ENCODE measurements around the gene DPYSL3.
"Not testable (repeated sequence)": the region's sequence is repeated elsewhere in the genome, so short reads cannot be mapped to it uniquely, and the experiment has no call there.

Gene DPYSL3

GRCh38 chr5:147509710-147510651, at the start of gene DPYSL3:
DPYSL3 (minus strand) TSS chr5:147510068; CDS start chr5:147509858, 210 bp downstream.
- no peak for DNase-seq

DNA sequence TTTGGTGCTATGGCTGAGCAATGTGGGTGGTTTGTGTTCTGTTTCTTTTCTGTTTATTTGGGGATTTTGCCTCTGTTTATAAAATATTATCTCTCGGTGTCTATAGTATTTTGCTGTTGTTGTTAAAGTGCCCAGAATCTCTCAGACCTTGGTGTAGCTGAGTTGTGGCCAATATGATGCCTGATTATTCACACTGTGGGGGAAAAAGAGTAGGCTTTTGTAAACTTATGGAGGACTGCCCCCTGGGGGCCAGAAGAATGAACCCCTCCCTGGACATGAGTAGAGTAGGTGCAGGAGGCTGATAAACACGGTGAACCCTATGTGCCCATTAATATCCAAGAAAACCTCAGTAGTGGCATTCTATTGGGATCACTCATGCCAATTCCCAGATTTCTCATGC, 49.0 kb upstream of the DPYSL3 start:
- no peak for DNase-seq

GRCh38 chr5:147557876-147558745, 48.2 kb upstream of the DPYSL3 start:
- DNase-seq = no peak

GRCh38 chr5:147555176-147555575, 45.3 kb upstream of the DPYSL3 start:
- DNase-seq = no peak

GRCh38 chr5:147554261-147554817, 44.5 kb upstream of the DPYSL3 start:
- DNase-seq = no peak

GRCh38 chr5:147553817-147554216, 43.9 kb upstream of the DPYSL3 start:
- DNase-seq = not testable (repeated sequence)

GRCh38 chr5:147552897-147553296, 43.0 kb upstream of the DPYSL3 start:
- no peak for DNase-seq

GRCh38 chr5:147551677-147552076, 41.8 kb upstream of the DPYSL3 start:
- no peak for DNase-seq

GRCh38 chr5:147547730-147548129, 37.9 kb upstream of the DPYSL3 start:
- no peak for DNase-seq

- no peak for DNase-seq
Observed at GRCh38 chr5:147544556-147544955, 34.7 kb upstream of the DPYSL3 start.

- DNase-seq = no peak
Observed at GRCh38 chr5:147539053-147539452, 29.2 kb upstream of the DPYSL3 start.

DNA sequence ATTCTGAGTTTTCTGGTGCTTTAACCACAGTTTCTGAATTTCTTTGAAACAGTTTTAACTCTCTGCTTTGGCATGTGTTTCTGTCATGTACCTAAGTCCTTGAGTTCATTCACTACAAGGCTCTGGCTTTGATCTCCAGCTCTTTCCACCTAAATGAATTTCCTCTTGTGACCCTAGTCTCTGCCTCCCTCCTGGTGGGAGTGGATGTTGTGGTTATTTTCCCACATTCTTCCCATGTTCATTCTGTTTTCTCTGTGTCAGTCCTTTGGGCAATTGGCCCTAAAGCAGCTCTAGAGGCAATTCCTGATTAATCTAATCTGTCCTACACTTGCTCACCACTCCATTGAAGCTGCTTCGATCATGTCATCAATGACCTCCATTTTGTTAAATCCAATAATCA, 28.4 kb upstream of the DPYSL3 start:
- DNase-seq = no peak

GRCh38 chr5:147534172-147534951, 24.5 kb upstream of the DPYSL3 start:
- DNase-seq = no peak

- no peak for DNase-seq
Observed at GRCh38 chr5:147532156-147532555, 22.3 kb upstream of the DPYSL3 start.

- DNase-seq = no peak
Observed at GRCh38 chr5:147530530-147531389, 20.9 kb upstream of the DPYSL3 start.

DNA sequence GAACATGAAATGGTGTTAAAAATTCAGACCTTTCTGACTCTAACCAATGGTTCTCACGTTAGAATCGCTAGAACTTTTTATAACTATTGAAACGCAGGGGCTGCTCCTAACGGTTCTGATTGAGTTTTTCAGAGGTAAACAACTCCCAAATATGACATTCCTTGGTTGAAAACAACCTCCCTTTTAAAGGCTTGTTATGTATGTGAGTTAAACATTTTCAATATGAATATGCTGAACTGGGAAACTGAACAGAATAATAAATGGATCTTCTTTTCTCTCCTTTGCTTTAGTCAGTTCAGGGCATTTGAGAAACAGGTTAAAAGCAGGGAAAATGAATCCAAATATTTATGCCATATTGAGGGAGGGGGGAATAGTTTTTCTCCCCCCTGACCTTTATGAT, 13.2 kb upstream of the DPYSL3 start:
- DNase-seq = no peak

DNA sequence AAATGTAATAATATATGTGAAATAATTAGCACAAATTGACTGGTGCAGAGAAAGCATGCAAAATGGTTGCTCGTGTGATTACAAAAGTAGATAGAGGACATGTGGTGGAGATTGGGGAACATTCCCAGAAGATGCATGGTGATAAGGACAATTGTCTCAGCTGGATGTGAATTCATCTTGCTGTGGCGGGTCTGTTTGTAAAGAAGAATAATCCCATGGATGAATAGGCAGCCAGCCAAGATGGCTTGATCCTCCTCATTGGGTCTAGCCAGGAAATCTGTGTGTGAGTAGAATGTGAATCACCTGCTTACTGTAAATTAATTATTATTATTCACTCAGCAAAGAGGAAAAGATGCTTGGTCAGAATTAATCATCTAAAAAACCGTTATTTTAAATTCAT, 12.6 kb upstream of the DPYSL3 start:
- DNase-seq = no peak

- DNase-seq = no peak
Observed at GRCh38 chr5:147520450-147520849, 10.6 kb upstream of the DPYSL3 start.

DNA sequence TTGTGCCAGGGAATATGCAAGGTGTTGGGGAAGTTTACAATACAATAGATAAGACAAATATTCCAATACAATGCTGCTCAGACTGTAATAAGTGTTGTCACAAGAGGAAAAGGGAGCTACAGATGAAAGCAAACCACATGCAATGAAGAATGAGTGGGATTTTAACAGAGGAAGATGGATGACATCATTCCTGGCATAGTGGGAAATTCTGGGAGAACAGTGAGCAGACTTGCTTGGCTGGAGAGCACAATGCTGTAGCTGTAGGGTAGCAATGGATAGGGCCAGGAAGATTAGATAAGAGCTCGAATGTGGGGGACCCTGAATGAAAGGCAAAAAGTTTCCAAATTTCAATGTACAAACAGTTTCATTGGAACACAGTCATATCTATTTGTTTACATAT, 9.5 kb upstream of the DPYSL3 start:
- DNase-seq = no peak

GRCh38 chr5:147517383-147517782, 7.5 kb upstream of the DPYSL3 start:
- no peak for DNase-seq

- no peak for DNase-seq
Observed at GRCh38 chr5:147515269-147515668, 5.4 kb upstream of the DPYSL3 start.

Data from stimulated activated CD4-positive, alpha-beta T cell treated with anti-CD3 and anti-CD28 coated beads, Interleukin-4, amount 100 ng/mL, for 24 hours (primary cell).